Activated gamma-delta T cell (primary cell): Measurements from ENCODE around the gene PTPRH.
"Not testable (repeated sequence)": the region's sequence is repeated elsewhere in the genome, so short reads cannot be mapped to it uniquely, and the experiment has no call there.

Source experiments
- DNase-seq: peaks from one replicate; lab custom pipeline; 2025; lab: John Stamatoyannopoulos, UW

PTPRH gene

GRCh38 chr19:55226788-55227187 lies 17.5 kb upstream of the PTPRH start:
- DNase-seq, result no peak

GRCh38 chr19:55226273-55226672 lies 17.0 kb upstream of the PTPRH start:
- no peak for DNase-seq

GRCh38 chr19:55225415-55225958 lies 16.2 kb upstream of the PTPRH start:
- no peak for DNase-seq

GRCh38 chr19:55224679-55225414 lies 15.5 kb upstream of the PTPRH start:
- not testable (repeated sequence) for DNase-seq

- no peak for DNase-seq
Measured at GRCh38 chr19:55224038-55224665, 14.9 kb upstream of the PTPRH start.

- DNase-seq, result no peak
Measured at GRCh38 chr19:55223291-55224037, 14.2 kb upstream of the PTPRH start.

- DNase-seq, result no peak
Measured at GRCh38 chr19:55220525-55220924, 11.2 kb upstream of the PTPRH start.

- DNase-seq, result no peak
Measured at GRCh38 chr19:55216461-55217198, 7.3 kb upstream of the PTPRH start.

GRCh38 chr19:55213547-55213946 lies 4.2 kb upstream of the PTPRH start:
- no peak for DNase-seq

GRCh38 chr19:55212447-55212846 lies 3.1 kb upstream of the PTPRH start:
- DNase-seq, result no peak

- DNase-seq, result no peak
Measured at GRCh38 chr19:55209693-55210472, 582 bp upstream of the PTPRH start.

- DNase-seq, result no peak
Measured at GRCh38 chr19:55206664-55207500, 2.4 kb downstream of the PTPRH start.

GRCh38 chr19:55202199-55202598 lies 7.1 kb downstream of the PTPRH start:
- not testable (repeated sequence) for DNase-seq

- no peak for DNase-seq
Measured at GRCh38 chr19:55199620-55200204, 9.6 kb downstream of the PTPRH start.

GRCh38 chr19:55198651-55199050 lies 10.7 kb downstream of the PTPRH start:
- DNase-seq, result no peak

- DNase-seq, result no peak
Measured at GRCh38 chr19:55197528-55197927, 11.8 kb downstream of the PTPRH start.

- no peak for DNase-seq
Measured at GRCh38 chr19:55196803-55197202, 12.5 kb downstream of the PTPRH start.

- DNase-seq, result no peak
Measured at GRCh38 chr19:55193481-55193880, 15.8 kb downstream of the PTPRH start.

GRCh38 chr19:55189403-55189835 lies 19.9 kb downstream of the PTPRH start:
- no peak for DNase-seq

- DNase-seq, result no peak
Measured at GRCh38 chr19:55188625-55189024, 20.7 kb downstream of the PTPRH start.
